GM23338 (cell line): ENCODE measurements around the gene DNAJC15. TPM values are rescaled to one million over a fixed set of nuclear protein-coding genes. Genes with fewer than 3 reads are reported as not detected.

ENCODE experiments used
- ATAC-seq: fragments of 200-7000 bp; cut with Tn5 transposase; 3 replicates; pipeline ENCODE4 v1.9.1; 2020
- DNase-seq: peaks from one replicate; pipeline ENCODE4 v3.0.0-alpha.2; 2015; ENCODE audit warnings: low spot score
- H2AFZ ChIP-seq: fragments of 200-600 bp; sonication (generic); 2 replicates; pipeline ENCODE4 v1.8.0; 2016; ENCODE audit warnings: antibody characterized with exemption, mild to moderate bottlenecking, moderate library complexity
- H3F3A ChIP-seq: fragments of 200-600 bp; sonication (generic); replicated peaks from 2 replicates; pipeline ENCODE4 v1.8.0; 2017; ENCODE audit warnings: antibody characterized with exemption, mixed run types, low read depth
- H3K27ac ChIP-seq: fragments of 200-600 bp; sonication (generic); 2 replicates; pipeline ENCODE4 v1.6.1; 2016; ENCODE audit warnings: low read depth
- H3K27me3 ChIP-seq: fragments of 200-600 bp; sonication (generic); 2 replicates; pipeline ENCODE4 v1.8.0; 2016; ENCODE audit warnings: mild to moderate bottlenecking, mixed run types, moderate library complexity; ENCODE audit not compliant: insufficient read depth
- H3K36me3 ChIP-seq: fragments of 200-600 bp; sonication (generic); 2 replicates; pipeline ENCODE4 v1.8.0; 2016; ENCODE audit warnings: mild to moderate bottlenecking; ENCODE audit not compliant: insufficient read depth
- H3K4me1 ChIP-seq: fragments of 200-600 bp; sonication (generic); 2 replicates; pipeline ENCODE4 v1.8.0; 2016; ENCODE audit warnings: mild to moderate bottlenecking, moderate library complexity; ENCODE audit not compliant: insufficient read depth
- H3K4me2 ChIP-seq: fragments of 200-600 bp; sonication (generic); 2 replicates; pipeline ENCODE4 v1.7.1; 2017; ENCODE audit warnings: mixed run types
- H3K4me3 ChIP-seq: fragments of 200-600 bp; sonication (generic); 2 replicates; pipeline ENCODE4 v1.6.1; 2016; ENCODE audit warnings: mixed run types
- H3K79me2 ChIP-seq: fragments of 200-600 bp; sonication (generic); replicated peaks from 2 replicates; pipeline ENCODE4 v1.8.0; 2017; ENCODE audit warnings: mild to moderate bottlenecking; ENCODE audit not compliant: insufficient read depth
- H3K9me2 ChIP-seq: fragments of 200-600 bp; sonication (generic); 2 replicates; pipeline ENCODE4 v1.8.0; 2017; ENCODE audit not compliant: insufficient read depth
- H4K20me1 ChIP-seq: fragments of 200-600 bp; sonication (generic); replicated peaks from 2 replicates; pipeline ENCODE4 v1.8.0; 2017; ENCODE audit warnings: mild to moderate bottlenecking; ENCODE audit not compliant: insufficient read depth
- H3K27ac Mint-ChIP-seq: 2 replicates; pipeline ENCODE4 v1.8.0; 2020; ENCODE audit warnings: inconsistent platforms, mild to moderate bottlenecking, moderate library complexity, mixed read lengths
- H3K27me3 Mint-ChIP-seq: 3 replicates; pipeline ENCODE4 v1.8.0; 2022; ENCODE audit warnings: low read depth, mild to moderate bottlenecking, moderate library complexity, mixed read lengths, inconsistent platforms; ENCODE audit not compliant: insufficient read depth, poor library complexity
- H3K36me3 Mint-ChIP-seq: 3 replicates; pipeline ENCODE4 v1.8.0; 2021; ENCODE audit warnings: low read depth, mild to moderate bottlenecking, inconsistent platforms, moderate library complexity, mixed read lengths
- H3K4me1 Mint-ChIP-seq: 3 replicates; pipeline ENCODE4 v1.8.0; 2020; ENCODE audit warnings: mild to moderate bottlenecking, inconsistent platforms, mixed read lengths
- H3K4me3 Mint-ChIP-seq: 3 replicates; pipeline ENCODE4 v1.8.0; 2021; ENCODE audit warnings: moderate library complexity, mild to moderate bottlenecking, inconsistent platforms, mixed read lengths
- H3K9me3 Mint-ChIP-seq: 3 replicates; pipeline ENCODE4 v1.8.0; 2020; ENCODE audit warnings: moderate library complexity, mild to moderate bottlenecking, inconsistent platforms, mixed read lengths
- CREB1 ChIP-seq: fragments of 250-450 bp; sonication (Bioruptor Pico); IDR thresholded peaks from 2 replicates; pipeline ENCODE4 v1.5.0; 2020; ENCODE audit warnings: low read depth, mild to moderate bottlenecking, moderate library complexity
- ETS1 ChIP-seq: IDR thresholded peaks from 2 replicates; pipeline ENCODE4 v1.6.1; 2016; ENCODE audit warnings: antibody characterized with exemption
- JUNB ChIP-seq: IDR thresholded peaks from one replicate; pipeline ENCODE4 v1.6.1; 2016; ENCODE audit warnings: antibody characterized with exemption; ENCODE audit not compliant: unreplicated experiment
- STAT1 ChIP-seq: IDR thresholded peaks from one replicate; pipeline ENCODE4 v1.6.1; 2016; ENCODE audit warnings: antibody characterized with exemption; ENCODE audit not compliant: unreplicated experiment
- polyA plus RNA-seq: library from polyadenylated mRNA; unstranded; fragments of >200 nt; fragmentation: Nextera tagmentation; extraction: Ambion mirVana; gene quantifications from 2 replicates; pipeline ENCODE4 v1.2.1, GENCODE V29; 2016
- total RNA-seq: library from RNA; depleted of rRNA; stranded (reverse); fragments of >200 nt; shearing (Covaris generic); gene quantifications from 2 replicates; pipeline ENCODE4 v1.2.3, GENCODE V29; 2014
- TF ChIP-seq, protein P1 (sequence below): fragments of 250-450 bp; sonication (Bioruptor Pico); IDR thresholded peaks from 2 replicates; pipeline ENCODE4 v1.5.0; 2020; ENCODE audit warnings: mild to moderate bottlenecking, moderate library complexity
- TF ChIP-seq, protein P2 (sequence below): IDR thresholded peaks from one replicate; pipeline ENCODE4 v1.6.1; 2018; ENCODE audit warnings: antibody characterized with exemption; ENCODE audit not compliant: unreplicated experiment
- TF ChIP-seq, protein P3 (sequence below), 2 experiments: fragments of 200-600 bp in 1 of 2; sonication (generic) in 1 of 2; conservative IDR thresholded peaks; 2 replicates each; pipeline versions ENCODE4 v1.5.1 to v1.6.1; 2016 to 2017; ENCODE audit warnings: antibody characterized with exemption in 2 of 2, low read depth in 2 of 2, mild to moderate bottlenecking in 2 of 2, moderate library complexity in 1 of 2

Gene DNAJC15
- total and polyA plus RNA-seq, 2 experiments from 2014 or later, result 11.4 to 80.4 TPM

- DNase-seq (no peak), ATAC-seq (no peak)
- H3K4me3 Mint-ChIP-seq, result peak overlapping the region; percentile 78
- H3K27ac Mint-ChIP-seq, result no peak overlapping the region
- H2AFZ ChIP-seq, result peak overlapping the region; percentile 98
- peaks cover 6% of the 10 kb centered on the region; the same call in 2 of the 3 replicates for H3K4me1 Mint-ChIP-seq
- 0 out of 2 replicates have a peak, but pooled peaks cover 11% of the 10 kb centered on the region for H3K4me1 ChIP-seq
- H3K9me2 ChIP-seq, result no peaks in the 10 kb centered on the region
- H3K27me3 ChIP-seq, result peaks cover 36% of the 10 kb centered on the region
- TF ChIP-seq JUNB (no peak), ETS1 (no peak)
- TF ChIP-seq, protein P1, sequence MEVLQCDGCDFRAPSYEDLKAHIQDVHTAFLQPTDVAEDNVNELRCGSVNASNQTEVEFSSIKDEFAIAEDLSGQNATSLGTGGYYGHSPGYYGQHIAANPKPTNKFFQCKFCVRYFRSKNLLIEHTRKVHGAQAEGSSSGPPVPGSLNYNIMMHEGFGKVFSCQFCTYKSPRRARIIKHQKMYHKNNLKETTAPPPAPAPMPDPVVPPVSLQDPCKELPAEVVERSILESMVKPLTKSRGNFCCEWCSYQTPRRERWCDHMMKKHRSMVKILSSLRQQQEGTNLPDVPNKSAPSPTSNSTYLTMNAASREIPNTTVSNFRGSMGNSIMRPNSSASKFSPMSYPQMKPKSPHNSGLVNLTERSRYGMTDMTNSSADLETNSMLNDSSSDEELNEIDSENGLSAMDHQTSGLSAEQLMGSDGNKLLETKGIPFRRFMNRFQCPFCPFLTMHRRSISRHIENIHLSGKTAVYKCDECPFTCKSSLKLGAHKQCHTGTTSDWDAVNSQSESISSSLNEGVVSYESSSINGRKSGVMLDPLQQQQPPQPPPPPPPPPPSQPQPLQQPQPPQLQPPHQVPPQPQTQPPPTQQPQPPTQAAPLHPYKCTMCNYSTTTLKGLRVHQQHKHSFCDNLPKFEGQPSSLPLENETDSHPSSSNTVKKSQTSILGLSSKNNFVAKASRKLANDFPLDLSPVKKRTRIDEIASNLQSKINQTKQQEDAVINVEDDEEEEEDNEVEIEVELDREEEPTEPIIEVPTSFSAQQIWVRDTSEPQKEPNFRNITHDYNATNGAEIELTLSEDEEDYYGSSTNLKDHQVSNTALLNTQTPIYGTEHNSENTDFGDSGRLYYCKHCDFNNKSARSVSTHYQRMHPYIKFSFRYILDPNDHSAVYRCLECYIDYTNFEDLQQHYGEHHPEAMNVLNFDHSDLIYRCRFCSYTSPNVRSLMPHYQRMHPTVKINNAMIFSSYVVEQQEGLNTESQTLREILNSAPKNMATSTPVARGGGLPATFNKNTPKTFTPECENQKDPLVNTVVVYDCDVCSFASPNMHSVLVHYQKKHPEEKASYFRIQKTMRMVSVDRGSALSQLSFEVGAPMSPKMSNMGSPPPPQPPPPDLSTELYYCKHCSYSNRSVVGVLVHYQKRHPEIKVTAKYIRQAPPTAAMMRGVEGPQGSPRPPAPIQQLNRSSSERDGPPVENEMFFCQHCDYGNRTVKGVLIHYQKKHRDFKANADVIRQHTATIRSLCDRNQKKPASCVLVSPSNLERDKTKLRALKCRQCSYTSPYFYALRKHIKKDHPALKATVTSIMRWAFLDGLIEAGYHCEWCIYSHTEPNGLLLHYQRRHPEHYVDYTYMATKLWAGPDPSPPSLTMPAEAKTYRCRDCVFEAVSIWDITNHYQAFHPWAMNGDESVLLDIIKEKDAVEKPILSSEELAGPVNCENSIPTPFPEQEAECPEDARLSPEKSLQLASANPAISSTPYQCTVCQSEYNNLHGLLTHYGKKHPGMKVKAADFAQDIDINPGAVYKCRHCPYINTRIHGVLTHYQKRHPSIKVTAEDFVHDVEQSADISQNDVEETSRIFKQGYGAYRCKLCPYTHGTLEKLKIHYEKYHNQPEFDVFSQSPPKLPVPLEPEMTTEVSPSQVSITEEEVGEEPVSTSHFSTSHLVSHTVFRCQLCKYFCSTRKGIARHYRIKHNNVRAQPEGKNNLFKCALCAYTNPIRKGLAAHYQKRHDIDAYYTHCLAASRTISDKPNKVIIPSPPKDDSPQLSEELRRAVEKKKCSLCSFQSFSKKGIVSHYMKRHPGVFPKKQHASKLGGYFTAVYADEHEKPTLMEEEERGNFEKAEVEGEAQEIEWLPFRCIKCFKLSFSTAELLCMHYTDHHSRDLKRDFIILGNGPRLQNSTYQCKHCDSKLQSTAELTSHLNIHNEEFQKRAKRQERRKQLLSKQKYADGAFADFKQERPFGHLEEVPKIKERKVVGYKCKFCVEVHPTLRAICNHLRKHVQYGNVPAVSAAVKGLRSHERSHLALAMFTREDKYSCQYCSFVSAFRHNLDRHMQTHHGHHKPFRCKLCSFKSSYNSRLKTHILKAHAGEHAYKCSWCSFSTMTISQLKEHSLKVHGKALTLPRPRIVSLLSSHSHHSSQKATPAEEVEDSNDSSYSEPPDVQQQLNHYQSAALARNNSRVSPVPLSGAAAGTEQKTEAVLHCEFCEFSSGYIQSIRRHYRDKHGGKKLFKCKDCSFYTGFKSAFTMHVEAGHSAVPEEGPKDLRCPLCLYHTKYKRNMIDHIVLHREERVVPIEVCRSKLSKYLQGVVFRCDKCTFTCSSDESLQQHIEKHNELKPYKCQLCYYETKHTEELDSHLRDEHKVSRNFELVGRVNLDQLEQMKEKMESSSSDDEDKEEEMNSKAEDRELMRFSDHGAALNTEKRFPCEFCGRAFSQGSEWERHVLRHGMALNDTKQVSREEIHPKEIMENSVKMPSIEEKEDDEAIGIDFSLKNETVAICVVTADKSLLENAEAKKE (CRISPR knock-in tag), result no peak
- no peaks in the 10 kb centered on the region for H3K36me3 Mint-ChIP-seq
- H3K4me2 ChIP-seq, result peak overlapping the region; percentile 82
- H3K27ac ChIP-seq, result no peak overlapping the region
- H3K79me2 ChIP-seq, result no peaks in the 10 kb centered on the region
- H3F3A ChIP-seq, result no peaks in the 10 kb centered on the region
- peak overlapping the region; percentile 56 for H3K4me3 ChIP-seq
- no peaks in the 10 kb centered on the region for H3K9me3 Mint-ChIP-seq
- no peaks in the 10 kb centered on the region for H4K20me1 ChIP-seq
- no peaks in the 10 kb centered on the region for H3K36me3 ChIP-seq
- peaks cover 21% of the 10 kb centered on the region for H3K27me3 Mint-ChIP-seq
These were observed 30.6 kb upstream of the DNAJC15 start for GRCh38 chr13:42992764-42993122.

- Mint-ChIP-seq H3K4me3 (no peak overlapping the region), H3K4me1 (peaks cover 6% of the 10 kb centered on the region; the same call in 2 of the 3 replicates), H3K36me3 (no peaks in the 10 kb centered on the region), H3K27ac (no peak overlapping the region), H3K27me3 (peaks cover 21% of the 10 kb centered on the region), H3K9me3 (no peaks in the 10 kb centered on the region)
- DNase-seq, result no peak
- no peaks in the 10 kb centered on the region for H3K36me3 ChIP-seq
- H3K79me2 ChIP-seq, result no peaks in the 10 kb centered on the region
- no peaks in the 10 kb centered on the region for H3F3A ChIP-seq
- peaks cover 36% of the 10 kb centered on the region for H3K27me3 ChIP-seq
- ATAC-seq, result no peak
- 0 out of 2 replicates have a peak, but pooled peaks cover 11% of the 10 kb centered on the region for H3K4me1 ChIP-seq
- no peak overlapping the region for H3K4me3 ChIP-seq
- no peak overlapping the region for H3K27ac ChIP-seq
- H3K9me2 ChIP-seq, result 0 out of 2 replicates have a peak, but pooled peaks cover 5% of the 10 kb centered on the region
- no peaks in the 10 kb centered on the region for H4K20me1 ChIP-seq
- H2AFZ ChIP-seq, result no peak overlapping the region
- no peak overlapping the region for H3K4me2 ChIP-seq
- TF ChIP-seq, protein P2, sequence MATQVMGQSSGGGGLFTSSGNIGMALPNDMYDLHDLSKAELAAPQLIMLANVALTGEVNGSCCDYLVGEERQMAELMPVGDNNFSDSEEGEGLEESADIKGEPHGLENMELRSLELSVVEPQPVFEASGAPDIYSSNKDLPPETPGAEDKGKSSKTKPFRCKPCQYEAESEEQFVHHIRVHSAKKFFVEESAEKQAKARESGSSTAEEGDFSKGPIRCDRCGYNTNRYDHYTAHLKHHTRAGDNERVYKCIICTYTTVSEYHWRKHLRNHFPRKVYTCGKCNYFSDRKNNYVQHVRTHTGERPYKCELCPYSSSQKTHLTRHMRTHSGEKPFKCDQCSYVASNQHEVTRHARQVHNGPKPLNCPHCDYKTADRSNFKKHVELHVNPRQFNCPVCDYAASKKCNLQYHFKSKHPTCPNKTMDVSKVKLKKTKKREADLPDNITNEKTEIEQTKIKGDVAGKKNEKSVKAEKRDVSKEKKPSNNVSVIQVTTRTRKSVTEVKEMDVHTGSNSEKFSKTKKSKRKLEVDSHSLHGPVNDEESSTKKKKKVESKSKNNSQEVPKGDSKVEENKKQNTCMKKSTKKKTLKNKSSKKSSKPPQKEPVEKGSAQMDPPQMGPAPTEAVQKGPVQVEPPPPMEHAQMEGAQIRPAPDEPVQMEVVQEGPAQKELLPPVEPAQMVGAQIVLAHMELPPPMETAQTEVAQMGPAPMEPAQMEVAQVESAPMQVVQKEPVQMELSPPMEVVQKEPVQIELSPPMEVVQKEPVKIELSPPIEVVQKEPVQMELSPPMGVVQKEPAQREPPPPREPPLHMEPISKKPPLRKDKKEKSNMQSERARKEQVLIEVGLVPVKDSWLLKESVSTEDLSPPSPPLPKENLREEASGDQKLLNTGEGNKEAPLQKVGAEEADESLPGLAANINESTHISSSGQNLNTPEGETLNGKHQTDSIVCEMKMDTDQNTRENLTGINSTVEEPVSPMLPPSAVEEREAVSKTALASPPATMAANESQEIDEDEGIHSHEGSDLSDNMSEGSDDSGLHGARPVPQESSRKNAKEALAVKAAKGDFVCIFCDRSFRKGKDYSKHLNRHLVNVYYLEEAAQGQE, result no peak
- TF ChIP-seq CREB1 (CRISPR knock-in tag) (no peak), ETS1 (no peak), STAT1 (no peak)
- TF ChIP-seq, protein P3, sequence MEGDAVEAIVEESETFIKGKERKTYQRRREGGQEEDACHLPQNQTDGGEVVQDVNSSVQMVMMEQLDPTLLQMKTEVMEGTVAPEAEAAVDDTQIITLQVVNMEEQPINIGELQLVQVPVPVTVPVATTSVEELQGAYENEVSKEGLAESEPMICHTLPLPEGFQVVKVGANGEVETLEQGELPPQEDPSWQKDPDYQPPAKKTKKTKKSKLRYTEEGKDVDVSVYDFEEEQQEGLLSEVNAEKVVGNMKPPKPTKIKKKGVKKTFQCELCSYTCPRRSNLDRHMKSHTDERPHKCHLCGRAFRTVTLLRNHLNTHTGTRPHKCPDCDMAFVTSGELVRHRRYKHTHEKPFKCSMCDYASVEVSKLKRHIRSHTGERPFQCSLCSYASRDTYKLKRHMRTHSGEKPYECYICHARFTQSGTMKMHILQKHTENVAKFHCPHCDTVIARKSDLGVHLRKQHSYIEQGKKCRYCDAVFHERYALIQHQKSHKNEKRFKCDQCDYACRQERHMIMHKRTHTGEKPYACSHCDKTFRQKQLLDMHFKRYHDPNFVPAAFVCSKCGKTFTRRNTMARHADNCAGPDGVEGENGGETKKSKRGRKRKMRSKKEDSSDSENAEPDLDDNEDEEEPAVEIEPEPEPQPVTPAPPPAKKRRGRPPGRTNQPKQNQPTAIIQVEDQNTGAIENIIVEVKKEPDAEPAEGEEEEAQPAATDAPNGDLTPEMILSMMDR (conservative IDR thresholded peaks at IDR 0.05; ENCODE audit: low read depth in 2 of 2), result no peak
These were observed 28.5 kb upstream of the DNAJC15 start for GRCh38 chr13:42994878-42995277.
